GM12875 (cell line): ENCODE measurements around the gene ZNF507.

Experiments used
- H3K4me3 ChIP-seq: one replicate; pipeline ENCODE4 v1.5.1; 2011; ENCODE audit warnings: low read depth, low read length, control low read depth
- CTCF ChIP-seq: IDR thresholded peaks from 2 replicates; pipeline ENCODE4 v1.5.1; 2011; ENCODE audit warnings: low read depth, mild to moderate bottlenecking, control low read depth, inconsistent platforms, low read length, moderate library complexity, borderline replicate concordance; ENCODE audit not compliant: insufficient read depth

Gene ZNF507

GRCh38 chr19:32339423-32339822 is 6.0 kb upstream of the ZNF507 start:
- H3K4me3 ChIP-seq = no peak overlapping the region
- no peak for TF ChIP-seq CTCF

- no peak overlapping the region for H3K4me3 ChIP-seq
- peak; percentile 79 for TF ChIP-seq CTCF
Measured at GRCh38 chr19:32339988-32340874, 5.2 kb upstream of the ZNF507 start.

GRCh38 chr19:32342695-32343094 is 2.7 kb upstream of the ZNF507 start:
- no peak overlapping the region for H3K4me3 ChIP-seq
- TF ChIP-seq CTCF = no peak

GRCh38 chr19:32343550-32344262 is 1.7 kb upstream of the ZNF507 start:
- H3K4me3 ChIP-seq = no peak overlapping the region
- no peak for TF ChIP-seq CTCF

GRCh38 chr19:32346901-32347300 is 1.5 kb downstream of the ZNF507 start:
- peak overlapping the region; percentile 88 for H3K4me3 ChIP-seq
- TF ChIP-seq CTCF = no peak

GRCh38 chr19:32347573-32347972 is 2.2 kb downstream of the ZNF507 start:
- H3K4me3 ChIP-seq = no peak overlapping the region
- TF ChIP-seq CTCF = no peak

- no peak overlapping the region for H3K4me3 ChIP-seq
- TF ChIP-seq CTCF = no peak
Measured at GRCh38 chr19:32349051-32349450, 3.6 kb downstream of the ZNF507 start.
